Measurements from ENCODE around the gene CTBS. TPM values are rescaled to one million over a fixed set of nuclear protein-coding genes. Genes with fewer than 3 reads are reported as not detected.
A peak's percentile ranks its signal among the peaks of the same experiment; 100 is the strongest.

The CTBS gene
- total and polyA plus RNA-seq, 2 of the 4 experiments (the other 2 are of a cell fraction) = 5.9 to 12.4 TPM

GRCh38 chr1:84611796-84612195 is 37.6 kb upstream of the CTBS start:
- Histone ChIP-seq H3K27ac (ENCODE audit: insufficient read depth, low read length) (peak overlapping the region; percentile 72; the same call in 1 of the 2 replicates), H3K4me3 (ENCODE audit: insufficient read depth, low read depth, low read length) (peak overlapping the region; percentile 36; the same call in 1 of the 2 replicates), H4K8ac (ENCODE audit: low read depth in 2 of 2, low read length in 2 of 2) (peak overlapping the region; percentile 63 to 83; a peak in 3 of 4 replicates), H4K20me1 (ENCODE audit: insufficient read depth, low read length) (no peaks in the 10 kb centered on the region), H4K5ac (ENCODE audit: low read depth, low read length) (peak overlapping the region; percentile 83; the same call in 1 of the 2 replicates), H3K9ac (ENCODE audit: low read depth, low read length) (peak overlapping the region; percentile 61), H3K9me3 (ENCODE audit: control insufficient read depth, insufficient read depth, low read length) (peaks cover 2% of the 10 kb centered on the region), H3K14ac (replicated peaks; ENCODE audit: low read depth, low read length) (peak overlapping the region; percentile 76; the same call in 1 of the 2 replicates), H4K91ac (ENCODE audit: insufficient read depth, low read depth, low read length) (peak overlapping the region; percentile 56), H3K56ac (ENCODE audit: extremely low read depth, insufficient read depth, low read length) (peak overlapping the region; percentile 75), H3K36me3 (ENCODE audit: control insufficient read depth, insufficient read depth, low read length) (no peaks in the 10 kb centered on the region), H2AK5ac (ENCODE audit: low read depth, low read length) (0 out of 2 replicates have a peak overlapping the region, but pooled peaks have one; percentile 24), H3K23ac (ENCODE audit: low read depth, low read length) (peak overlapping the region; percentile 80; the same call in 1 of the 2 replicates), H3K9me1 (ENCODE audit: insufficient read depth, low read length) (no peaks in the 10 kb centered on the region), H3K27me3 (ENCODE audit: control insufficient read depth, insufficient read depth, low read length) (no peaks in the 10 kb centered on the region), H3K18ac (ENCODE audit: low read depth, low read length) (peak overlapping the region; percentile 85; the same call in 1 of the 2 replicates), H2BK15ac (ENCODE audit: low read depth, low read length) (peak overlapping the region; percentile 96; the same call in 2 of the 3 replicates), H2BK5ac (ENCODE audit: low read depth, low read length, poor library complexity, severe bottlenecking) (peak overlapping the region; percentile 75), H2BK120ac (ENCODE audit: low read depth, low read length) (peak overlapping the region; percentile 73), H3K79me1 (ENCODE audit: low read depth in 1 of 2, low read length in 2 of 2) (no peaks in the 10 kb centered on the region), H2AFZ (replicated peaks; ENCODE audit: low read length, poor library complexity) (peak overlapping the region; percentile 77), H2AK9ac (replicated peaks; ENCODE audit: low read depth, low read length, poor library complexity) (no peak overlapping the region), H3K4ac (ENCODE audit: low read depth, low read length) (peak overlapping the region; percentile 10; the same call in 1 of the 2 replicates), H3K4me1 (ENCODE audit: control insufficient read depth, insufficient read depth, low read length) (peaks cover 3% of the 10 kb centered on the region), H2BK20ac (ENCODE audit: low read depth, low read length) (peak overlapping the region; percentile 69; the same call in 1 of the 2 replicates), H3K4me2 (ENCODE audit: low read depth, low read length) (peak overlapping the region; percentile 86)
- ATAC-seq (ENCODE audit: low read depth) (peak; percentile 87), DNase-seq (peak; percentile 78)
- POLR2A ChIA-PET (ENCODE audit: unreplicated experiment) = interaction anchor here (0.6 kb wide), 1 partner anchor 437 kb away, joined by 3 read pairs; no protein-coding TSS in a partner anchor
- BruUV-seq (replicated peaks) = no TSS peak
- no CpG with 5 or more reads among the region's 3 CpGs for WGBS, 2 experiments (ENCODE audit: extremely low coverage in 2 of 2, insufficient read length in 1 of 2)
- in situ Hi-C loops (cut with MboI; ENCODE audit: low sequenced_read_pairs) (loop anchor here (25.0 kb wide), 2 partner anchors 326 to 474 kb away; partner anchors contain the start of gene PRKACB), dilution Hi-C loops (cut with HindIII; ENCODE audit: low sequenced_read_pairs, unreplicated experiment) (no loop called here), intact Hi-C loops (cut with micrococcal nuclease) (loop anchor here (10.0 kb wide), 1 partner anchor 707 kb away; no protein-coding TSS in a partner anchor)
- CTCF ChIA-PET = interaction anchor here (0.7 to 1.6 kb wide), 2 partner anchors 8 to 10 kb away, joined by 3 to 6 read pairs; no protein-coding TSS in a partner anchor
- TF ChIP-seq MXI1 (IDR thresholded peaks at IDR 0.05; ENCODE audit: borderline replicate concordance, low read depth, low read length) (no peak), RFX5 (IDR thresholded peaks at IDR 0.05; ENCODE audit: low read depth, low read length) (no peak), CEBPB (IDR thresholded peaks at IDR 0.05; ENCODE audit: low read depth, low read length) (no peak), MAZ (IDR thresholded peaks at IDR 0.05; ENCODE audit: borderline replicate concordance, low read depth, low read length) (no peak), BHLHE40 (IDR thresholded peaks at IDR 0.05; ENCODE audit: low read depth, low read length) (no peak), SMC3 (IDR thresholded peaks at IDR 0.05; ENCODE audit: low read depth, low read length) (no peak), RAD21 (IDR thresholded peaks at IDR 0.05; ENCODE audit: low read length) (no peak), MAFK (IDR thresholded peaks at IDR 0.05; ENCODE audit: low read depth, low read length) (no peak; the same call in 1 of the 2 replicates), USF2 (IDR thresholded peaks at IDR 0.05; ENCODE audit: low read depth, low read length) (no peak), CHD1 (IDR thresholded peaks at IDR 0.05; ENCODE audit: low read depth, low read length) (no peak), POLR2A (IDR thresholded peaks at IDR 0.05; ENCODE audit: low read depth, low read length) (no peak), FOS (IDR thresholded peaks at IDR 0.05; ENCODE audit: low read depth, low read length) (no peak), NFE2L2 (IDR thresholded peaks at IDR 0.05; ENCODE audit: low read depth, low read length) (no peak)
- TF ChIP-seq, protein P1, sequence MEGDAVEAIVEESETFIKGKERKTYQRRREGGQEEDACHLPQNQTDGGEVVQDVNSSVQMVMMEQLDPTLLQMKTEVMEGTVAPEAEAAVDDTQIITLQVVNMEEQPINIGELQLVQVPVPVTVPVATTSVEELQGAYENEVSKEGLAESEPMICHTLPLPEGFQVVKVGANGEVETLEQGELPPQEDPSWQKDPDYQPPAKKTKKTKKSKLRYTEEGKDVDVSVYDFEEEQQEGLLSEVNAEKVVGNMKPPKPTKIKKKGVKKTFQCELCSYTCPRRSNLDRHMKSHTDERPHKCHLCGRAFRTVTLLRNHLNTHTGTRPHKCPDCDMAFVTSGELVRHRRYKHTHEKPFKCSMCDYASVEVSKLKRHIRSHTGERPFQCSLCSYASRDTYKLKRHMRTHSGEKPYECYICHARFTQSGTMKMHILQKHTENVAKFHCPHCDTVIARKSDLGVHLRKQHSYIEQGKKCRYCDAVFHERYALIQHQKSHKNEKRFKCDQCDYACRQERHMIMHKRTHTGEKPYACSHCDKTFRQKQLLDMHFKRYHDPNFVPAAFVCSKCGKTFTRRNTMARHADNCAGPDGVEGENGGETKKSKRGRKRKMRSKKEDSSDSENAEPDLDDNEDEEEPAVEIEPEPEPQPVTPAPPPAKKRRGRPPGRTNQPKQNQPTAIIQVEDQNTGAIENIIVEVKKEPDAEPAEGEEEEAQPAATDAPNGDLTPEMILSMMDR (conservative IDR thresholded peaks at IDR 0.05; ENCODE audit: low read depth, low read length) = no peak
- TF ChIP-seq, protein P2, sequence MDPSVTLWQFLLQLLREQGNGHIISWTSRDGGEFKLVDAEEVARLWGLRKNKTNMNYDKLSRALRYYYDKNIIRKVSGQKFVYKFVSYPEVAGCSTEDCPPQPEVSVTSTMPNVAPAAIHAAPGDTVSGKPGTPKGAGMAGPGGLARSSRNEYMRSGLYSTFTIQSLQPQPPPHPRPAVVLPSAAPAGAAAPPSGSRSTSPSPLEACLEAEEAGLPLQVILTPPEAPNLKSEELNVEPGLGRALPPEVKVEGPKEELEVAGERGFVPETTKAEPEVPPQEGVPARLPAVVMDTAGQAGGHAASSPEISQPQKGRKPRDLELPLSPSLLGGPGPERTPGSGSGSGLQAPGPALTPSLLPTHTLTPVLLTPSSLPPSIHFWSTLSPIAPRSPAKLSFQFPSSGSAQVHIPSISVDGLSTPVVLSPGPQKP (IDR thresholded peaks at IDR 0.05; ENCODE audit: borderline replicate concordance, low read depth, low read length) = no peak
